ENCODE data around the gene PCDHB14.
A peak's percentile ranks its signal among the peaks of the same experiment; 100 is the strongest.

GRCh38 chr5:141234109-141234667 lies 11.0 kb downstream of the PCDHB14 start:
- TF ChIP-seq, protein P1, sequence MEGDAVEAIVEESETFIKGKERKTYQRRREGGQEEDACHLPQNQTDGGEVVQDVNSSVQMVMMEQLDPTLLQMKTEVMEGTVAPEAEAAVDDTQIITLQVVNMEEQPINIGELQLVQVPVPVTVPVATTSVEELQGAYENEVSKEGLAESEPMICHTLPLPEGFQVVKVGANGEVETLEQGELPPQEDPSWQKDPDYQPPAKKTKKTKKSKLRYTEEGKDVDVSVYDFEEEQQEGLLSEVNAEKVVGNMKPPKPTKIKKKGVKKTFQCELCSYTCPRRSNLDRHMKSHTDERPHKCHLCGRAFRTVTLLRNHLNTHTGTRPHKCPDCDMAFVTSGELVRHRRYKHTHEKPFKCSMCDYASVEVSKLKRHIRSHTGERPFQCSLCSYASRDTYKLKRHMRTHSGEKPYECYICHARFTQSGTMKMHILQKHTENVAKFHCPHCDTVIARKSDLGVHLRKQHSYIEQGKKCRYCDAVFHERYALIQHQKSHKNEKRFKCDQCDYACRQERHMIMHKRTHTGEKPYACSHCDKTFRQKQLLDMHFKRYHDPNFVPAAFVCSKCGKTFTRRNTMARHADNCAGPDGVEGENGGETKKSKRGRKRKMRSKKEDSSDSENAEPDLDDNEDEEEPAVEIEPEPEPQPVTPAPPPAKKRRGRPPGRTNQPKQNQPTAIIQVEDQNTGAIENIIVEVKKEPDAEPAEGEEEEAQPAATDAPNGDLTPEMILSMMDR (IDR thresholded peaks at IDR 0.05), result peak in 2 of 6 experiments; percentile 22 to 28
- no peak for TF ChIP-seq POLR2A (IDR thresholded peaks at IDR 0.05)

Data from adrenal gland (tissue), 5 donors.